Transverse colon (tissue), 4 donors: Measurements from ENCODE around the gene MAS1L. TPM values are rescaled to one million over a fixed set of nuclear protein-coding genes. Genes with fewer than 3 reads are reported as not detected.

Experiments
- total RNA-seq, 4 donors: library from RNA; depleted of rRNA; stranded (reverse); fragments of >200 nt; gene quantifications; one replicate each; pipeline ENCODE4 v1.1.0, GENCODE V29; 2016

The MAS1L gene
- total RNA-seq, 4 donors from 2014 or later = not detected

Other genes with a start within 250 kb of the MAS1L start
- not detected for gene OR14J1, start 186.3 kb downstream of the MAS1L start, total RNA-seq
- not detected for gene OR5V1, start 119.1 kb downstream of the MAS1L start, total RNA-seq
- not detected for gene OR12D3, start 112.7 kb downstream of the MAS1L start, total RNA-seq
- not detected for gene OR12D2, start 92.3 kb downstream of the MAS1L start, total RNA-seq
- gene OR12D1, start 73.0 kb downstream of the MAS1L start, total RNA-seq = not detected
- not detected for gene OR10C1, start 48.6 kb downstream of the MAS1L start, total RNA-seq
- gene OR11A1, start 30.9 kb downstream of the MAS1L start, total RNA-seq = not detected
- not detected for gene OR2H1, start 30.8 kb downstream of the MAS1L start, total RNA-seq
- 1 to 10 TPM in 1 of 4 donors, under 1 TPM in 1, not detected in 2; 0.96 to 8.4 TPM for gene UBD, start 71.8 kb upstream of the MAS1L start, total RNA-seq
- gene OR2H2, start 97.2 kb upstream of the MAS1L start, total RNA-seq = not detected
- 10 to 100 TPM; 11.5 to 40.4 (median 30.5) TPM for gene GABBR1, start 145.2 kb upstream of the MAS1L start, total RNA-seq
- not detected for gene MOG, start 169.1 kb upstream of the MAS1L start, total RNA-seq
- gene ZFP57, start 193.2 kb upstream of the MAS1L start, total RNA-seq = under 1 TPM in 1 of 4 donors, not detected in 3; 0.27 TPM
- gene HLA-F, start 235.5 kb upstream of the MAS1L start, total RNA-seq = 100 to 1,000 TPM in 3 of 4 donors, 10 to 100 TPM in 1; 90.4 to 500 (median 306) TPM